HepG2 (cell line): ENCODE data around the gene ANTKMT.

Experiments used
- ATF7-NPFF ChIP-seq: sonication (generic); formaldehyde crosslinking; IDR thresholded peaks from 2 replicates; pipeline ENCODE4 v1.8.1; 2023; ENCODE audit warnings: mild to moderate bottlenecking, low read depth, missing genetic modification reagents, moderate library complexity
- MEIS1 ChIP-seq: sonication (generic); formaldehyde crosslinking; IDR thresholded peaks from 2 replicates; pipeline ENCODE4 v1.9.0; 2021; ENCODE audit warnings: mild to moderate bottlenecking, missing genetic modification reagents, moderate library complexity, borderline replicate concordance
- PHF21A ChIP-seq: sonication (generic); formaldehyde crosslinking; IDR thresholded peaks from 2 replicates; pipeline ENCODE4 v1.5.0; 2020; ENCODE audit warnings: mild to moderate bottlenecking, missing genetic modification reagents
- POLR2A ChIP-seq, 2 experiments: IDR thresholded peaks; 2 replicates each; pipeline ENCODE4 v1.6.1; 2011; ENCODE audit warnings: low read depth in 2 of 2, low read length in 2 of 2, mild to moderate bottlenecking in 1 of 2, moderate library complexity in 1 of 2; ENCODE audit not compliant: insufficient read depth in 1 of 2
- RAD21 ChIP-seq: fragments of 450-650 bp; formaldehyde crosslinking; IDR thresholded peaks from 2 replicates; pipeline ENCODE4 v1.5.0; 2020; ENCODE audit warnings: mild to moderate bottlenecking
- TBP ChIP-seq: sonication (generic); formaldehyde crosslinking; IDR thresholded peaks from 2 replicates; pipeline ENCODE4 v1.5.0; 2020; ENCODE audit warnings: missing genetic modification reagents
- ZNF792 ChIP-seq: IDR thresholded peaks from 2 replicates; pipeline ENCODE4 v1.6.1; 2016
- TF ChIP-seq, protein P1 (sequence below): sonication (generic); formaldehyde crosslinking; IDR thresholded peaks from 2 replicates; pipeline ENCODE4 v1.8.1; 2023; ENCODE audit warnings: mild to moderate bottlenecking, moderate library complexity, missing genetic modification reagents
- TF ChIP-seq, protein P2 (sequence below): sonication (generic); formaldehyde crosslinking; IDR thresholded peaks from 2 replicates; pipeline ENCODE4 v1.5.0; 2020; ENCODE audit warnings: mild to moderate bottlenecking, missing genetic modification reagents, moderate library complexity

DNA sequence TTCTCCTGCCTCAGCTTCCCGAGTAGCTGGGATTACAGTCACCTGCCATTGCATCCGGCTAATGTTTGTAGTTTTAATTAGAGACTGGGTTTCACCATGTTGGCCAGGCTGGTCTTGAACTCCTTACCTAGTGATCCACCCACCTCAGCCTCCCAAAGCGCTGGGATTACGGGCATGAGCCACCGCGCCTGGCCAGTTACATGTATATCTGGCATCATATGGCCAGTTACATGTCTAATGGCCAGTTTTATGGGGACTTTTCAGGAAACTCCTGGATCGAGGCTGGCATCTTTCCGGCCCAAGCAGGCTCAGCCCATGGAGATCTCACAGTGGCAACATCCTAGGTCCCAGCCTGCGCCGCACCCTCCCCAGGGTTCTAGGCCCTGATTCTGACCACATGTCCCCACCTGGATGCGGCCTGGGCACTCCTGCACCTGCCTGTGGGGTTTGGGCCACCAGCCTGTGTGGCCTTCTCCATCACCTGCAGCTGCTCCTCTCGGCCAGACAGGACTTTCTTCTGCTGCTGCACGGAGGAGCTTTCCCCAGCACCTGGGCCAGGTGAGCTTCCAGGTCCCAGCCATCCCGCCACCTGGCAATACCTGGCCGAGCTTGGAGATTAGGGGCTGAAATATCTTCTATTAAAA lies 21.2 kb downstream of the ANTKMT start:
- no peak for TF ChIP-seq POLR2A (IDR thresholded peaks at IDR 0.05; ENCODE audit: insufficient read depth in 1 of 2, low read depth in 2 of 2, low read length in 2 of 2)
- no peak for TF ChIP-seq RAD21 (CRISPR knock-in tag)
- TF ChIP-seq, protein P1, sequence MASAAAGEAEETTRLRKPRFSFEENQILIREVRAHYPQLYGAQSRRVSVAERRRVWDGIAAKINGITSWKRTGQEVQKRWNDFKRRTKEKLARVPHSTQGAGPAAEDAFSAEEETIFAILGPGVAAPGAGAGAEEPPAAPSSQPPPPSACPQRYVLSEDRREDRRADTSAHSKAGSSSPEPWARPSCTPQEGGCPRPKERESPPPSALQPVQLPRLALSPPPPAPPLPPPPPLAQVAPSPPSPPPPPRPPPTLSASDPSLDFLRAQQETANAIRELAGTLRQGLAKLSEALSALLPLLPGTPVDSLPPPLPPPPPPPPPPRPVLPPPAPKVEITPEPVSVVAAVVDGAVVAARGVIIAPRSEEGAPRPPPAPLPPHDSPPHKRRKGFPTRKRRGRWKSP (CRISPR knock-in tag), result no peak
- TF ChIP-seq, protein P2, sequence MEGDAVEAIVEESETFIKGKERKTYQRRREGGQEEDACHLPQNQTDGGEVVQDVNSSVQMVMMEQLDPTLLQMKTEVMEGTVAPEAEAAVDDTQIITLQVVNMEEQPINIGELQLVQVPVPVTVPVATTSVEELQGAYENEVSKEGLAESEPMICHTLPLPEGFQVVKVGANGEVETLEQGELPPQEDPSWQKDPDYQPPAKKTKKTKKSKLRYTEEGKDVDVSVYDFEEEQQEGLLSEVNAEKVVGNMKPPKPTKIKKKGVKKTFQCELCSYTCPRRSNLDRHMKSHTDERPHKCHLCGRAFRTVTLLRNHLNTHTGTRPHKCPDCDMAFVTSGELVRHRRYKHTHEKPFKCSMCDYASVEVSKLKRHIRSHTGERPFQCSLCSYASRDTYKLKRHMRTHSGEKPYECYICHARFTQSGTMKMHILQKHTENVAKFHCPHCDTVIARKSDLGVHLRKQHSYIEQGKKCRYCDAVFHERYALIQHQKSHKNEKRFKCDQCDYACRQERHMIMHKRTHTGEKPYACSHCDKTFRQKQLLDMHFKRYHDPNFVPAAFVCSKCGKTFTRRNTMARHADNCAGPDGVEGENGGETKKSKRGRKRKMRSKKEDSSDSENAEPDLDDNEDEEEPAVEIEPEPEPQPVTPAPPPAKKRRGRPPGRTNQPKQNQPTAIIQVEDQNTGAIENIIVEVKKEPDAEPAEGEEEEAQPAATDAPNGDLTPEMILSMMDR (CRISPR knock-in tag), result no peak
- TF ChIP-seq TBP (CRISPR knock-in tag), result no peak
- TF ChIP-seq MEIS1 (CRISPR knock-in tag), result no peak
- no peak for TF ChIP-seq ATF7-NPFF (CRISPR knock-in tag)
- TF ChIP-seq ZNF792 (CRISPR knock-in tag), result no peak
- no peak for TF ChIP-seq PHF21A
